ENCODE data around the gene EPHA6. TPM values are rescaled to one million over a fixed set of nuclear protein-coding genes. Genes with fewer than 3 reads are reported as not detected.

The EPHA6 gene
- total RNA-seq, 1 donor from 2014 or later: not detected

GRCh38 chr3:96991800-96992365, 177.5 kb downstream of the EPHA6 start:
- no peak for DNase-seq (ENCODE audit: low read depth)
- no peaks in the 10 kb centered on the region for H3K27me3 ChIP-seq (ENCODE audit: control insufficient read depth, insufficient read depth, low read length)
- no peak for TF ChIP-seq CTCF (IDR thresholded peaks at IDR 0.05; ENCODE audit: insufficient read depth, low read length, poor library complexity, severe bottlenecking)
- H3K4me3 ChIP-seq (ENCODE audit: low read depth, low read length): no peak overlapping the region
- H3K36me3 ChIP-seq (ENCODE audit: control insufficient read depth, insufficient read depth, low read length): no peaks in the 10 kb centered on the region

- no peaks in the 10 kb centered on the region for H3K27me3 ChIP-seq (ENCODE audit: control insufficient read depth, insufficient read depth, low read length)
- no peaks in the 10 kb centered on the region for H3K36me3 ChIP-seq (ENCODE audit: control insufficient read depth, insufficient read depth, low read length)
- no peak for TF ChIP-seq CTCF (IDR thresholded peaks at IDR 0.05; ENCODE audit: insufficient read depth, low read length, poor library complexity, severe bottlenecking)
- no peak for DNase-seq (ENCODE audit: low read depth)
- no peak overlapping the region for H3K4me3 ChIP-seq (ENCODE audit: low read depth, low read length)
These were observed 180.6 kb downstream of the EPHA6 start for GRCh38 chr3:96994988-96995387.

- no peak overlapping the region for H3K4me3 ChIP-seq (ENCODE audit: low read depth, low read length)
- H3K27me3 ChIP-seq (ENCODE audit: control insufficient read depth, insufficient read depth, low read length): no peaks in the 10 kb centered on the region
- DNase-seq (ENCODE audit: low read depth): no peak
- no peak for TF ChIP-seq CTCF (IDR thresholded peaks at IDR 0.05; ENCODE audit: insufficient read depth, low read length, poor library complexity, severe bottlenecking)
- no peaks in the 10 kb centered on the region for H3K36me3 ChIP-seq (ENCODE audit: control insufficient read depth, insufficient read depth, low read length)
These were observed 181.6 kb downstream of the EPHA6 start for GRCh38 chr3:96996009-96996408.

GRCh38 chr3:97001611-97002010, 187.2 kb downstream of the EPHA6 start:
- no peak overlapping the region for H3K4me3 ChIP-seq (ENCODE audit: low read depth, low read length)
- no peaks in the 10 kb centered on the region for H3K27me3 ChIP-seq (ENCODE audit: control insufficient read depth, insufficient read depth, low read length)
- H3K36me3 ChIP-seq (ENCODE audit: control insufficient read depth, insufficient read depth, low read length): no peaks in the 10 kb centered on the region
- no peak for TF ChIP-seq CTCF (IDR thresholded peaks at IDR 0.05; ENCODE audit: insufficient read depth, low read length, poor library complexity, severe bottlenecking)
- no peak for DNase-seq (ENCODE audit: low read depth)

- no peak for DNase-seq (ENCODE audit: low read depth)
- no peaks in the 10 kb centered on the region for H3K36me3 ChIP-seq (ENCODE audit: control insufficient read depth, insufficient read depth, low read length)
- no peak for TF ChIP-seq CTCF (IDR thresholded peaks at IDR 0.05; ENCODE audit: insufficient read depth, low read length, poor library complexity, severe bottlenecking)
- no peaks in the 10 kb centered on the region for H3K27me3 ChIP-seq (ENCODE audit: control insufficient read depth, insufficient read depth, low read length)
- no peak overlapping the region for H3K4me3 ChIP-seq (ENCODE audit: low read depth, low read length)
These were observed 195.1 kb downstream of the EPHA6 start for GRCh38 chr3:97009427-97010019.
